Measurements from ENCODE around the gene CD70. TPM values are rescaled to one million over a fixed set of nuclear protein-coding genes. Genes with fewer than 3 reads are reported as not detected.
"Not testable (repeated sequence)": the region's sequence is repeated elsewhere in the genome, so short reads cannot be mapped to it uniquely, and the experiment has no call there.

The CD70 gene, protein sequence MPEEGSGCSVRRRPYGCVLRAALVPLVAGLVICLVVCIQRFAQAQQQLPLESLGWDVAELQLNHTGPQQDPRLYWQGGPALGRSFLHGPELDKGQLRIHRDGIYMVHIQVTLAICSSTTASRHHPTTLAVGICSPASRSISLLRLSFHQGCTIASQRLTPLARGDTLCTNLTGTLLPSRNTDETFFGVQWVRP
- total RNA-seq (2022) = 13.4 and 14.7 TPM in 2 replicates
- percentile 38 among the genes with signal in this experiment for Bru-seq, nascent RNA
- BruChase-seq, experiment 1, labeled RNA remaining after a 6-hour chase = percentile 59 among the genes with signal in this experiment
- BruChase-seq, experiment 2, labeled RNA remaining after a 2-hour chase = percentile 46 among the genes with signal in this experiment
- long read RNA-seq, transcript CD70-201 (3 exons, 913 nt) = major isoform, 11 of 13 reads
- long read RNA-seq, partial matches to known transcripts = 0 of 13 reads
- long read RNA-seq, other reads (novel, unspliced or antisense) = 2 of 13 reads

- H3K4me1 Mint-ChIP-seq (ENCODE audit: insufficient read depth, unreplicated experiment) = peaks cover 39% of the 10 kb centered on the region
- peaks cover 15% of the 10 kb centered on the region for H3K36me3 Mint-ChIP-seq (ENCODE audit: insufficient read depth, unreplicated experiment)
- BruUV-seq (replicated peaks) = no TSS peak
- no peaks in the 10 kb centered on the region for H3K27me3 Mint-ChIP-seq (ENCODE audit: insufficient read depth, unreplicated experiment)
- H3K9me3 Mint-ChIP-seq (ENCODE audit: unreplicated experiment) = no peaks in the 10 kb centered on the region
- TF ChIP-seq, protein P1, sequence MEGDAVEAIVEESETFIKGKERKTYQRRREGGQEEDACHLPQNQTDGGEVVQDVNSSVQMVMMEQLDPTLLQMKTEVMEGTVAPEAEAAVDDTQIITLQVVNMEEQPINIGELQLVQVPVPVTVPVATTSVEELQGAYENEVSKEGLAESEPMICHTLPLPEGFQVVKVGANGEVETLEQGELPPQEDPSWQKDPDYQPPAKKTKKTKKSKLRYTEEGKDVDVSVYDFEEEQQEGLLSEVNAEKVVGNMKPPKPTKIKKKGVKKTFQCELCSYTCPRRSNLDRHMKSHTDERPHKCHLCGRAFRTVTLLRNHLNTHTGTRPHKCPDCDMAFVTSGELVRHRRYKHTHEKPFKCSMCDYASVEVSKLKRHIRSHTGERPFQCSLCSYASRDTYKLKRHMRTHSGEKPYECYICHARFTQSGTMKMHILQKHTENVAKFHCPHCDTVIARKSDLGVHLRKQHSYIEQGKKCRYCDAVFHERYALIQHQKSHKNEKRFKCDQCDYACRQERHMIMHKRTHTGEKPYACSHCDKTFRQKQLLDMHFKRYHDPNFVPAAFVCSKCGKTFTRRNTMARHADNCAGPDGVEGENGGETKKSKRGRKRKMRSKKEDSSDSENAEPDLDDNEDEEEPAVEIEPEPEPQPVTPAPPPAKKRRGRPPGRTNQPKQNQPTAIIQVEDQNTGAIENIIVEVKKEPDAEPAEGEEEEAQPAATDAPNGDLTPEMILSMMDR (IDR thresholded peaks at IDR 0.05; ENCODE audit: unreplicated experiment) = no peak
- DNase-seq (ENCODE audit: unreplicated experiment) = peak; percentile 63
- intact Hi-C loops (cut with micrococcal nuclease) = loop anchor here (2.0 kb wide), 1 partner anchor 42 kb away; no protein-coding TSS in a partner anchor
- peak within 1 kb of the TSS; percentile 77 for H3K4me3 Mint-ChIP-seq (ENCODE audit: unreplicated experiment)
- ChIA-PET POLR2A (interaction anchor here (1.9 kb wide), 1 partner anchor 10 kb away, joined by 8 read pairs; no protein-coding TSS in a partner anchor), CTCF (no interaction called here)
- peak within 1 kb of the TSS; percentile 18 for H3K27ac Mint-ChIP-seq (ENCODE audit: low read depth, unreplicated experiment)
Observed at GRCh38 chr19:6590827-6591319, at the start of gene CD70. TSS of gene CD70 (minus strand) at chr19:6591150. CDS start at chr19:6591002, 148 bp downstream.

- CTCF ChIA-PET; POLR2A ChIA-PET; BruUV-seq (replicated peaks); H3K4me1 Mint-ChIP-seq (ENCODE audit: insufficient read depth, unreplicated experiment); H3K36me3 Mint-ChIP-seq (ENCODE audit: insufficient read depth, unreplicated experiment); H3K9me3 Mint-ChIP-seq (ENCODE audit: unreplicated experiment); H3K27ac Mint-ChIP-seq (ENCODE audit: low read depth, unreplicated experiment); intact Hi-C loops (cut with micrococcal nuclease); H3K27me3 Mint-ChIP-seq (ENCODE audit: insufficient read depth, unreplicated experiment); H3K4me3 Mint-ChIP-seq (ENCODE audit: unreplicated experiment); DNase-seq (ENCODE audit: unreplicated experiment): not testable (repeated sequence)
Observed at GRCh38 chr19:6640333-6640732, 49.4 kb upstream of the CD70 start.

DNA sequence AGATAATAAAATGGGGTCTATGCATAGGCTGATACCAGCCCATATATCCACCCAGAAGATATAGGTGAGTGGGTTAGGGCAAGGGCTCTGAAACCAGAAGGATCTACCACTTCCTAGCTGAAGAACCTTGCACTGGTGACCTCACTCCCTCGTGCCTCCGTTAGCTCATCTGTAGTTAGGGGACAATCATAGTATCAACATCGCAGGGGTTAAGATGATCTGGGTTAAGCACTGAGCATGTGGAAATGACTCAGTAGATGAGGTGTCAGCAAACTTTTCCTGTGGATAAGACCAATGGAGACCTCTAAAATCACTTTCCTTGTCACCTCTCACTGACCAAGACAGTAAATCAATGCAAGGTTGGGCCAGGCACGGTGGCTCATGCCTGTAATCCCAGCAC is 48.5 kb upstream of the CD70 start:
- CTCF ChIA-PET = interaction anchor here (0.6 to 1.0 kb wide), 4 partner anchors 10 to 96 kb away, joined by 3 read pairs; no protein-coding TSS in a partner anchor
- TF ChIP-seq, protein P1 (IDR thresholded peaks at IDR 0.05; ENCODE audit: unreplicated experiment) = no peak
- POLR2A ChIA-PET = interaction anchor here (0.6 to 0.7 kb wide), 2 partner anchors 59 to 109 kb away, joined by 3 read pairs; partner anchors contain the start of gene TNFSF9
- Mint-ChIP-seq H3K27ac (ENCODE audit: low read depth, unreplicated experiment) (no peak overlapping the region), H3K4me1 (ENCODE audit: insufficient read depth, unreplicated experiment) (no peaks in the 10 kb centered on the region), H3K4me3 (ENCODE audit: unreplicated experiment) (no peak overlapping the region), H3K9me3 (ENCODE audit: unreplicated experiment) (no peaks in the 10 kb centered on the region), H3K36me3 (ENCODE audit: insufficient read depth, unreplicated experiment) (no peaks in the 10 kb centered on the region), H3K27me3 (ENCODE audit: insufficient read depth, unreplicated experiment) (no peaks in the 10 kb centered on the region)
- DNase-seq (ENCODE audit: unreplicated experiment) = no peak
- intact Hi-C loops (cut with micrococcal nuclease) = no loop called here
- no TSS peak for BruUV-seq (replicated peaks)

DNA sequence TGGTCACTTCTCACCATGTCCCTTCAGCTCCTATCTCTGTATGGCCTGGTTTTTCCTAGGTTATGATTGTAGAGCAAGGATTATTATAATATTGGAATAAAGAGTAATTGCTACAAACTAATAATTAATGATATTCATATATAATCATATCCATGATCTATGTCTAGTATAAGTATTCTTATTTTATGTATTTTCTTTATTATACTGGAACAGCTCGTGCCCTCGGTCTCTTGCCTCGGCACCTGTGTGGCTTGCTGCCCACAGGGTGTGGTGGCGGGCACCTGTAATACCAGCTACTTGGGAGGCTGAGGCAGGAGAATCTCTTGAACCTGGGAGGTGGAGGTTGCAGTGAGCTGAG is 42.5 kb upstream of the CD70 start:
- H3K36me3 Mint-ChIP-seq (ENCODE audit: insufficient read depth, unreplicated experiment); BruUV-seq (replicated peaks); H3K27me3 Mint-ChIP-seq (ENCODE audit: insufficient read depth, unreplicated experiment); H3K4me3 Mint-ChIP-seq (ENCODE audit: unreplicated experiment); DNase-seq (ENCODE audit: unreplicated experiment); H3K9me3 Mint-ChIP-seq (ENCODE audit: unreplicated experiment); H3K27ac Mint-ChIP-seq (ENCODE audit: low read depth, unreplicated experiment); H3K4me1 Mint-ChIP-seq (ENCODE audit: insufficient read depth, unreplicated experiment): not testable (repeated sequence)
- intact Hi-C loops (cut with micrococcal nuclease) = loop anchor here (1.0 to 5.0 kb wide), 6 partner anchors 43 to 646 kb away; partner anchors contain the start of gene CD70
- CTCF ChIA-PET = interaction anchor here (0.6 to 6.3 kb wide), 18 partner anchors 8 to 382 kb away, joined by 3 to 80 read pairs (median 3); no protein-coding TSS in a partner anchor
- POLR2A ChIA-PET = interaction anchor here (0.9 to 1.7 kb wide), 3 partner anchors 112 to 116 kb away, joined by 3 to 15 read pairs (median 5); no protein-coding TSS in a partner anchor

Measured in MCF 10A (cell line).